Right kidney (tissue), 1 donor: Measurements from ENCODE around the gene WNT5B.

Source experiments
- DNase-seq: peaks from one replicate; pipeline ENCODE4 v3.0.0-alpha.2; 2016

The WNT5B gene

GRCh38 chr12:1651946-1652345 is 22.9 kb downstream of the WNT5B start:
- DNase-seq, result no peak

DNA sequence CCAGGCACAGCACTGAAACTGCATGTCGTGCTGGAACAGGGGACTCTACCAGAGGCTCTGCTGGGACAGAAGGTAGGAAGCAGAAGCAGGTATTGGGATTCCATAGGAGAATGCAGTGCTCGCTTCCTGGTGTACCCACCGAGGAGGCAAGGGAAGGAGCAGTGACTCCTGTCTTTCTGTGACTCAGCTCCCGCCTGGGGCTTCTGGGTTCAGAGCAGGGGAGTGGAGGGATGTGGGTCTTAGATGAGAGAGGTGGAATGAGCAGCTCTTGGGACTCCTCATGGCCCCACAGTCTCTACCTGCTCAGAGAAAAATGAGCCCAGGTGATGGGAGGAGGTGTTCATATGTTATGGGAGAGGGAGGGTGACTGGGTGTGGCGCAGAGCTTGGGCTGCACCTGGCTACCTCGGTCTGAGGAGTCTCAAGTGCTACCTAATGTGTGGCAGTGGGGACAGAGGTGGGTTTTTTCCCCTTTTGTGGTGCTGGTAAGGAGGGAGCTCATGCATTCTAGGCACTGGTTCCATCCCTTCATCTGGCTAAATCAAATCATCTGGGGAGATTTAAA is 26.3 kb downstream of the WNT5B start:
- no peak for DNase-seq

DNA sequence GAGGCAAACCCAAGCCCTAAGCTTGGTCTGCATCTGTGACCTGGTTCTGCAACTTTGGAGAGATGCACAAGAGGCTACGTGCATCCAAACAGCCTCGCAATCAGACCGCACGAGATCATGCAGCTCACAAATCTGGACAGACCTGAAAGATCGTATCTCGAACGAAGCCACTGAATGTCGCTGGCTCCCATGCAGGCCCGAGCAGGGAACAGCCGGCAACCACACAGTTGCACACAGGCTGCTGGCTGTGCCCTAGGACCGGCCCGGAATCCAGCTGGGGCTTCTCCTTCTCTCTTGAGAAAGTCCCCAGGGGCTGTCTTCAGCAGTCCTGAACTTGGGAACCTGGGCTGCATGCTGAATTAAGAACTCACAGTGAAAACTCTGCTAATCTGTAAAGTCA is 27.9 kb downstream of the WNT5B start:
- DNase-seq, result no peak

- no peak for DNase-seq
Observed at GRCh38 chr12:1657688-1658087, 28.7 kb downstream of the WNT5B start.

DNA sequence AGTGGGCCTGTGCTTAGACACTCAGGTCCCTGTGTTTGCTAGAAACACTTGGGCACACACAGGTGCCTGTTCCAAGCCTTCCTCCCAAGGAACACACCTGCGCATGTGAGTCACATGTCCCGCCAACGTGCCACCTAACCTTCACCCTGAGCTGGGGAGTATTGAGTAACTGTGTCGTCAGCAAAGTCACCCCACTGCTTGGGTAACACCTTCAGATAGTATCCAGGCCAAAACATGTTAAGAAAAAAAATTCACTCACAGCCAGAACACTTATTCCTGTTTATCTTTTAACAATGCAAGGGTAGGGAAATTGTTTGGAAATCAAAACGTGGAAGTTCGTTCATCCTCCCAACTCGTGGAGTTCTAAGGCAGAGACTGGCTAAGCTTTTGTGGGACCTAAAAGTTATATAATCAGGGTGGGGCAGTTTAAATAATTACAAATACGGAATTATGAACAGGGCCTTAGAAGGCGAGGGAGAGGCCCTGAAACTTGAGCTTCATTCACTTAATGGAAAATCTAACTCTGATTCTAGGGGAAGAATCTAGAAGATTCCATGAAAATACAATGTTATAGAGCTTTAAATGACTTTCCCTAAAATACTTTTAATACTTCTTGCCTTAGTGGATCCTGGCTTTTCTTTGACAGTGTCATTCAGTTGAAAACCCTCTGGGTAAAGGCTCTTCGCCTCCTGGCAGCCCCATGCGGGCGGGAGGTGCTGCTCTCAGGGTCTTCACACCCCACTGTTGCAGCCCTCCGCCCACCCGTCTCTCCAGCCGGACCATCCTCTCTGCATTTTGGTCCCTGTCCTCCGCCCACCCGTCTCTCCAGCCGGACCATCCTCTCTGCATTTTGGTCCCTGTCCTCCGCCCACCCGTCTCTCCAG is 31.5 kb downstream of the WNT5B start:
- no peak for DNase-seq

DNA sequence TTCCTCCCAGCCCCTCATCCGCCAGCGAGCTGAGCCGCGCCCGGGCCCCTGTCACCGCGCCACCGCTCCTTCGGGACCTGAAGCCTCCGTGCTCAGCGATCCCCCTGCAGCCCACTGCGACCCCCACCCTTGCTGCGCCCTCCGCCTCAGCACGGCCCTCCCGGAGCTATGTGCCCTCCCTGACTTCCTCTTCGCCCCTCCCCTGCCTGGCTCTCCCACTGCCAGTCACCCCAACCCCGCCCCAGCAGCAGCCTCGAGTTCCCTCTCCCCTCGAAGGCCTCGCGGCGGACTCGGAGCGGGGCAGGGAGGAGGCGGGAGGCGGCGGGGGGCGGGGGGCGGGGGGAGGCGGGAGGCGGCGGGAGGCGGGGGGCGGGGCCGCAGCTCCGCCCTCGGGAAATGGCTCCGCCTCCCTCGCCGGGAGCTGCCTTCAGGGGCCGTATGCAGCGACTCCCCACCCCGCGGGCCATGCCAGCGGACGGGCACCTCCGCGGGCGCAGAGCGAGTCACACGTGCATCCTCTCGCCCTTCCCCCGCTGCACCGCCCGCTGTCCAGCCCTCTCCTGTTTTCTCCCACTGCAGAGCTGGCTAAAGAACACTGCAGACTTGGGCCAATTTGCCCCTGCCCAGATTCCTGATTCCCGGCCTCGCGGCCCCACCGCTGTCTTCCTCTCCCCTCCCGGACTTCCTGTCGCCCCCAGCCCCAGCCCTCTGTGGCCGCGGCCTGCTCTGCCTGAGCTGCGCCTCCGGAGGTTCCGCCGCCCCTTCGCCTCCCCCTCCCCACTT is 32.7 kb downstream of the WNT5B start:
- peak; percentile 89 for DNase-seq

DNA sequence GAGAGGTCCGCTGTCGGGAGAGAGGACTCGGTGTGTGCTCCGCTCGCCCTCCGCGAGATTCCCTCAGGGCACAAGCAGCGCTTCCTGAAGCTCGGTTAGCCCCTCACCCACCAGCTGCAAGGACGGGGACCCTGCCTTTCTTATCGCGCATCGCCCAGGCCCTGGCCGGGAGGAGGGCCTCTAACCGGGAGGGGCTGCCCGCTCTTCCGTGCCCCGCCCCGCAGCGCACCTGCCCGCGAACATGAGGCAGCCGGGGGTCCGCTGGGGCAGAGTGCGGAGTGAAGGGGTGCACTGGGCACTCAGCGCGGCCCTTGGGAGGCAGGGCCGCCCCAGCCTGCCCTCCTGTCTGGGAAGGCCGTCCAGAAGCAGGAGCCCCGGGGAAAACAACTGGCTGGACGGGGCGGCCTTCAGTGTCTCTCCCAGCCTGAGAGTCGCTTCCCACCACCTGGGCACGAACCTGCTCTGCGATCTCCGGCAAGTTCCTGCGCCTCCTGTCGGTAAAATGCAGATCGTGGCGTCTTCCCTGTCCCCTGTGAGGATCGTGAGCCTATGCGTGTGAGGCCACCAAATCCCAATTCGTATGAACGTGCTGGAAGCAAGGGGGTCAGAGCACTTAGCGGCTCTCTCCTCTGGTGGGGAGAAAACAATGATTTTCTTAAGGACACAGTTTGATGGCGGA is 33.9 kb downstream of the WNT5B start:
- peak; percentile 76 for DNase-seq

DNA sequence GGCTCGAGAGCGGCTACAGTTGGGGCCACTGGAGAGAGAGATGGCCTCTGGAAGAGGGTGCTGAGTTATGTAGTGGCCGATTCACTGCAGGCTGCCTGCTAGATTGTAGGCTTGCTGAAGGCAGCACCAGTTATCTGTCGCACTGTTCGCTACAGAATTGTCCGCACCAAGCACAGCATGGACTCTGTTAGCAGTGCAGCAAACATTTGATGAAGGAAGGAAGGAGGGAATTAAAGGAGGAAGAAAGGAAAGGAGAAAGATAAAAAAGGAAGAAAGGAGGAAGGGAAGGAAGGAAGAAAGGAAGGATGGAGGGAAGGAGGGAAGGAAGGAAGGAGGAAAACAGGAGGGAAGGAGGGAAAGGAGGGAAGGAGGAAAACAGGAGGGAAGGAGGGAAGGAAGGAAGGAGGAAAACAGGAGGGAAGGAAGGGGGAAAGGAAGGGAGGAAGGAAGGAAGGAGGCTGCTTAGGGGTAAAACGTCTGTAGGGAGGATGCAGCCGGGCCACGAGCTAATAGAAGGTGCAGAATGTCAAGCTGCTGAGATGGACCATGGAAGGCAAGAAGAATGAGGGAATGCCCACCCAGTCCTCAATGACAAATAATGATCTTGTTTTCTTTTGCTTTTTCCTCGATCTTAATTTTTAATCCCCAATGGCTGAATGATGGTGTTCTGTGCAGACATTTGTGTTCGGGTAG is 34.6 kb downstream of the WNT5B start:
- no peak for DNase-seq

GRCh38 chr12:1665366-1665765 is 36.3 kb downstream of the WNT5B start:
- DNase-seq, result no peak

DNA sequence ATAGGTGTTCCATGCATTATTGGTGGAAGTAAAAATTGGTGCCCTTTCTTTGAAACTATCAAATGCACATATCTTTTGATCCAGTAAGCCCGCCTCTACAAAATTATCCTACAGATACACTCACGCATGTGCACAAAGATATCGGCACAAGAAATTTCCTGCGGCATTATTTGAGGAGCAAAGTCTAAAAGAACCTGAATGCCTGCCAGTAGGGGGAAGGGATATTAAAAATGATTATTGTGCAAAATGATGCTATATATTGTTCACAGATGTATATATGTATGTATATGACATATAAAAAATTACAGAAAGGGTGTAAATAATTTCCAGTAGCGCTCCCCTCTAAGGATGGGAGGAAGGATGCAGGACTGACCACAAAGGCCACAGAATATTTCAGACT is 37.2 kb downstream of the WNT5B start:
- no peak for DNase-seq

GRCh38 chr12:1666685-1667162 is 37.7 kb downstream of the WNT5B start:
- no peak for DNase-seq

GRCh38 chr12:1668833-1669543 is 40.0 kb downstream of the WNT5B start:
- DNase-seq, result no peak

GRCh38 chr12:1670358-1671268 is 41.6 kb downstream of the WNT5B start:
- no peak for DNase-seq

GRCh38 chr12:1676043-1676442 is 47.0 kb downstream of the WNT5B start:
- no peak for DNase-seq

DNA sequence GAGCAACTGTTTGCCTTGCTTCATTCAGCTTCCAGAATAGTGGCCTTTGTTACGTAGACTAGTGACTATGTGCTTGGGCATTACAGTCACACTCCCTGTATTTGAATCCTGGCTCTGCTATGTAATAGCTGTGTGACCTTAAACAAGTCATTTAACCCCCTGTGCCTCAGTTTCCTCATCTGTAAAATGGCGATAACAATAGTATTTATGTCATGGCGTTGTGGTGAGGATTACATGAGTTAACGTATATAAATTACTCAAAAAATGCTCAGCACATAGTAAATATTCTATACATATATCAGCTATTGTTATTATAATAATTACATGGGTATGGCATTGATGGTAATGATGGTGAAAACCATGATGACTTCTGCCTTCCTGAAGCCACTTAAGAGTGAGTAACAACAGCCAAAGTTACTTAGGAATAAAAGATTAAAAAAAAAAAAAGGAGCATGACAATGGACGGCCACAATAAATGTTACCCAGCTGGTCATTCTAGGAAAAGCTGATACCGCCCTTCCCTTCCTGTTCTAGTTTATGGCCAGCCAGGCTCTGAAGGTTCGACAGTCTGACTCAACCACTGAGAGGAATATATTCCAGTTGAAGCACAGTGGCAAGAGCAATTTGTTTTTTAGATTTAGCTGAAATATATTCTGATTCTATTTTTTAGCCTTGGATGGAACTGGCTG is 51.9 kb downstream of the WNT5B start:
- DNase-seq, result no peak

- no peak for DNase-seq
Observed at GRCh38 chr12:1681493-1681807, 52.4 kb downstream of the WNT5B start.

DNA sequence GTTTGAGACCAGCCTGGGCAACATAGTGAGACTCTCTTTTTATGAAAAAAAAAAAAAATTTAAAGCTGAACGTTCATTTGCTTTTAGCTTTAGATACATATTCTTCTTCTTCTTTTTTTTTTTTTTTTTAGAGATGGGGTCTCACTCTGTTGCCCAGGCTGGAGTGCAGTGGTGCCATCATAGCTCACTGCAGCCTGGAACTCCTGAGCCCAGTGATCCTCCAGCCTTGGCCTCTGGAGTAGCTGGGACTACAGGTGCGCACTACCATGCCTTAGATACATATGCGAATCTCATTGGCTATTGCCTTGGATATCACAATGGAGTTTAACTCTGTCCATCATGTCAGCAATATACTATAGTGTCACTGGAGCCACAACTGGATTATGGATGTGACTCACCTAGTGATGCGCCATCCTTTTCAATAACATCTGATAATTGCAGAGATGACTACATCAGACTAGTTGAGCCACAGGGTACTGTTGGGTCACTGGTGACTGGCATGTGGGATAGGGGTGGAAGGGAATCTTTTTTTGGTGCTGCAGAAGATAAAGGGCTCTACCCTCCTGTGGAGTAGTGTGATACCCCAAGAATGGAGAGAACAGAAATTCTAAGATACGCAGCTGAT is 59.2 kb downstream of the WNT5B start:
- no peak for DNase-seq

DNA sequence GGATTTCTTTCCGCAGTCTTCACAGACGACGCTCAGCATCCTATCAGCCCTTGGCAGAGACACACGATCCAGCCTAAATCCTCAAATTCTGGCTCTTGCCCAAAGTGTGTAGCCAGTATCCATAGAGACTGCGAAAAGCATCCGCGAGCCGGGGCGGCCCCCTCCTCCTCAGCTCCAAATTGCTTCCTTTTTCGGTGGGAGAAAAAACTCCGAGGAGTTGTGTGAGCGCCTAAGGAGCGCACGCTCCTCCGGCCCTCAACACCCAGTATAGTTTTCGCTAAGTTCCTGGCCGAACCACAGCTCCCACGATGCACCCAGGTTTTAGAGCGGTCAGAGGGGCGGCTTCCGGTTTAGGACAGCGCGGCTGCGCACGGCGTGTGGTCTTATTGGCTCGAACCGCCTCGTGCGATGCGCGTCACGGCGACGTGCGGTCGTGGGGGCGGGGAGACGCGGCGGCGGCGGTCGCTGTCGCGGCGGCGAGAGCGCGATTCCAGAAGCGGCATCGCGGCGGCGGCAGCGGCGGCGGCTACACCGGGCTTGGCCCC is 61.6 kb downstream of the WNT5B start, which contains the start of gene ADIPOR2:
TSS of gene ADIPOR2 (plus strand) at position 493 of the 545 bp plus-strand sequence. CDS start 63,274 bp downstream, outside the sequence.
- DNase-seq, result peak; percentile 93
